ENCODE measurements around the gene ENO4. TPM values are rescaled to one million over a fixed set of nuclear protein-coding genes. Genes with fewer than 3 reads are reported as not detected.

The ENO4 gene
- total and polyA plus RNA-seq, 2 donors from 2014 or later = 0.52 to 1.2 TPM

DNA sequence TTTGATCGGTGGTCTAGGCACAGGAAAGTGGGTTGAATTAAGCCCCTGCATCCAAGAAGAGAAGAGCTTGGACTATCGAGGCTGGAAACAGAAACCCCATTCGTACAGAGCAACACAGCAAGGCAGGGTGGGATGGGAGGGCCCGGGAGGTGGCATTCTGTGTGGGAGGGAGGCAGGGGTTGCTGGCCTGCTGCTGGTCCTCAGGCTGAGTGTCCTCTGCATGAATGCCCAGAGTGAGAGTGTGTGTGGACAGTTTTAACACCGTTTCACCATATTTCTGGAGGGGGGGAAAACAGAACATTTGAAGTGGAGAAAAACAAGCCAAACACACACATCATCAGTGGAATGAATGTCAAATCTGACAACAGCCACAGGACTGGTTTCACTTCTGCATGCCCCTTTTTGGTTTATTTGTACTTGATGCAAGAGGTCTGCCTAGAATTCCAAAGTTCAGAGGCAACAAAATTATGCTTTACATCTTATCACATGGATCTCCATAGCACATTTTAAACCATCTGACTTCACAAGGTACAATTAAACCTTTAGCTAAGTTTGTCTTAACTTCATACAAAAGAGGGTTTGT lies 11.1 kb upstream of the ENO4 start:
- Histone ChIP-seq H3K4me1 (ENCODE audit: control insufficient read depth in 2 of 3, insufficient read depth in 2 of 3, low read depth in 1 of 3, low read length in 3 of 3) (no peaks in the 10 kb centered on the region), H3K36me3 (ENCODE audit: control insufficient read depth in 2 of 3, insufficient read depth in 3 of 3, low read length in 3 of 3) (no peaks in the 10 kb centered on the region), H3K27me3 (ENCODE audit: control insufficient read depth, insufficient read depth, low read length) (no peaks in the 10 kb centered on the region), H3K9me3 (ENCODE audit: control insufficient read depth in 2 of 3, insufficient read depth in 1 of 3, low read length in 3 of 3) (no peaks in the 10 kb centered on the region), H3K27ac (ENCODE audit: low read depth in 2 of 2, low read length in 2 of 2) (no peak overlapping the region), H3K9ac (ENCODE audit: low read length in 3 of 3) (no peak overlapping the region), H3K4me3 (ENCODE audit: low read length in 3 of 3) (no peak overlapping the region)
- DNase-seq (no peak), FAIRE-seq (no peak)
- TF ChIP-seq, protein P1, sequence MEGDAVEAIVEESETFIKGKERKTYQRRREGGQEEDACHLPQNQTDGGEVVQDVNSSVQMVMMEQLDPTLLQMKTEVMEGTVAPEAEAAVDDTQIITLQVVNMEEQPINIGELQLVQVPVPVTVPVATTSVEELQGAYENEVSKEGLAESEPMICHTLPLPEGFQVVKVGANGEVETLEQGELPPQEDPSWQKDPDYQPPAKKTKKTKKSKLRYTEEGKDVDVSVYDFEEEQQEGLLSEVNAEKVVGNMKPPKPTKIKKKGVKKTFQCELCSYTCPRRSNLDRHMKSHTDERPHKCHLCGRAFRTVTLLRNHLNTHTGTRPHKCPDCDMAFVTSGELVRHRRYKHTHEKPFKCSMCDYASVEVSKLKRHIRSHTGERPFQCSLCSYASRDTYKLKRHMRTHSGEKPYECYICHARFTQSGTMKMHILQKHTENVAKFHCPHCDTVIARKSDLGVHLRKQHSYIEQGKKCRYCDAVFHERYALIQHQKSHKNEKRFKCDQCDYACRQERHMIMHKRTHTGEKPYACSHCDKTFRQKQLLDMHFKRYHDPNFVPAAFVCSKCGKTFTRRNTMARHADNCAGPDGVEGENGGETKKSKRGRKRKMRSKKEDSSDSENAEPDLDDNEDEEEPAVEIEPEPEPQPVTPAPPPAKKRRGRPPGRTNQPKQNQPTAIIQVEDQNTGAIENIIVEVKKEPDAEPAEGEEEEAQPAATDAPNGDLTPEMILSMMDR (IDR thresholded peaks at IDR 0.05; ENCODE audit: borderline replicate concordance, extremely low read depth, insufficient read depth) = no peak
- intact Hi-C loops (cut with DNase I) = no loop called here

DNA sequence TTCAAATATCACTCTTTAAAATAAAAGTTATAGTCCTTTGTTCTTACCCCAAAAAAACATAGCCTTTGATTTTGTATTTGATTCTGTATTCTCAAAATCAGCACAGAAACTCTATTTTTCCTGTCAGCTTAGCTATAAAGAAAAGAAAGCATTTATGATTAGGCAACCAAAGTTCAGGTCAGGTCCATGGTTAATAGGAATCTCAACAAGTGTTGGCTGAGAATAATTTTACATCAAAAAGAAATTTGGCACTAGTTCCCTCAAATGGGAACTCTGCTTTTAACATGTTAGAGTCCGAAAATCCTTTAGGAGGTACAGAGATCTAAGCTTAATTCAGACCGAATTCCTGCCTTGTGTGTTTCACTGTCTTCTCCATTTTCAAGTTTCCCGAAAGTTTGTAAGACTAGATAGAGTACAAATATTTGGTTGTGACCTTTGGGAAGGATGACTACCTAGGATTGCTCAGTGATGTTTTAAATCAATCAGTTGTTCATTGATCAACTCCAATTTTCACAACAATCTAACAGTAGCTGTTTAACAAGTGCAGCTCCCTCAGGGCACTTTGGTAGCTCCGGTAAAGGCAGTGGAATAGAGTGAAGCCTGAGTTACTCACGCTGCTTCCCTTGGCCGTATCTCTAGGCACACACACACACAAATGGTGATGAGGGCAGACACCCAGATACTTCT lies 8.8 kb upstream of the ENO4 start:
- Histone ChIP-seq H3K9me3 (ENCODE audit: control insufficient read depth in 2 of 3, insufficient read depth in 1 of 3, low read length in 3 of 3) (no peaks in the 10 kb centered on the region), H3K4me3 (ENCODE audit: low read length in 3 of 3) (no peak overlapping the region), H3K27ac (ENCODE audit: low read depth in 2 of 2, low read length in 2 of 2) (no peak overlapping the region), H3K4me1 (ENCODE audit: control insufficient read depth in 2 of 3, insufficient read depth in 2 of 3, low read depth in 1 of 3, low read length in 3 of 3) (no peaks in the 10 kb centered on the region), H3K27me3 (ENCODE audit: control insufficient read depth, insufficient read depth, low read length) (no peaks in the 10 kb centered on the region), H3K36me3 (ENCODE audit: control insufficient read depth in 2 of 3, insufficient read depth in 3 of 3, low read length in 3 of 3) (no peaks in the 10 kb centered on the region), H3K9ac (ENCODE audit: low read length in 3 of 3) (no peak overlapping the region)
- DNase-seq (no peak), FAIRE-seq (no peak)
- intact Hi-C loops (cut with DNase I) = no loop called here
- TF ChIP-seq, protein P1 (IDR thresholded peaks at IDR 0.05; ENCODE audit: borderline replicate concordance, extremely low read depth, insufficient read depth) = no peak

GRCh38 chr10:116845823-116846222 lies 3.5 kb upstream of the ENO4 start:
- intact Hi-C loops (cut with DNase I) = no loop called here
- Histone ChIP-seq H3K4me3 (ENCODE audit: low read length in 3 of 3) (no peak overlapping the region), H3K9me3 (ENCODE audit: control insufficient read depth in 2 of 3, insufficient read depth in 1 of 3, low read length in 3 of 3) (no peaks in the 10 kb centered on the region), H3K36me3 (ENCODE audit: control insufficient read depth in 2 of 3, insufficient read depth in 3 of 3, low read length in 3 of 3) (no peaks in the 10 kb centered on the region), H3K4me1 (ENCODE audit: control insufficient read depth in 2 of 3, insufficient read depth in 2 of 3, low read depth in 1 of 3, low read length in 3 of 3) (peaks cover 0 to 5% (median 0%) of the 10 kb centered on the region in 3 donors), H3K27me3 (ENCODE audit: control insufficient read depth, insufficient read depth, low read length) (no peaks in the 10 kb centered on the region), H3K9ac (ENCODE audit: low read length in 3 of 3) (no peak overlapping the region), H3K27ac (ENCODE audit: low read depth in 2 of 2, low read length in 2 of 2) (no peak overlapping the region)
- FAIRE-seq (no peak), DNase-seq (no peak)
- TF ChIP-seq, protein P1 (IDR thresholded peaks at IDR 0.05; ENCODE audit: borderline replicate concordance, extremely low read depth, insufficient read depth) = no peak

Data from kidney (tissue), 14 donors.